ENCODE measurements around the gene STK17B. TPM values are rescaled to one million over a fixed set of nuclear protein-coding genes. Genes with fewer than 3 reads are reported as not detected.

Gene STK17B
- total RNA-seq, 1 experiment from 2014 or later, result 16.9 TPM

GRCh38 chr2:196172951-196173350, 1.6 kb upstream of the STK17B start:
- DNase-seq (ENCODE audit: low read depth, low spot score) (no peak), ATAC-seq (no peak)
- ChIA-PET CTCF (no interaction called here), RAD21 (ENCODE audit: low non-redundant PET in 1 of 2, low total read pairs in 2 of 2, uncharacterized antibody in 2 of 2, unreplicated experiment in 2 of 2) (no interaction called here), POLR2A (no interaction called here)
- Histone ChIP-seq H3K9ac (ENCODE audit: low read length) (no peak overlapping the region), H3K9me3 (ENCODE audit: control insufficient read depth in 1 of 2, insufficient read depth in 1 of 2, low read depth in 1 of 2, low read length in 2 of 2) (no peaks in the 10 kb centered on the region), H4K20me1 (ENCODE audit: insufficient read depth) (no peaks in the 10 kb centered on the region), H3K4me3 (replicated peaks in 1 of 2; ENCODE audit: low read depth in 1 of 2, low read length in 2 of 2) (no peak overlapping the region), H3K4me1 (ENCODE audit: control insufficient read depth in 1 of 2, insufficient read depth in 2 of 2, low read length in 2 of 2) (peaks cover 0 to 21% of the 10 kb centered on the region in 2 experiments; a peak in 3 of 4 replicates), H3K27ac (ENCODE audit: low read depth, low read length) (no peak overlapping the region), H3K36me3 (ENCODE audit: control insufficient read depth in 1 of 2, insufficient read depth in 2 of 2, low read length in 2 of 2) (no peaks in the 10 kb centered on the region), H3K4me2 (ENCODE audit: low read length) (no peak overlapping the region), H3K9me2 (ENCODE audit: insufficient read depth) (no peaks in the 10 kb centered on the region), H2AFZ (ENCODE audit: low read depth, low read length, poor library complexity, severe bottlenecking) (no peak overlapping the region), H3K27me3 (ENCODE audit: insufficient read depth, low read length) (0 out of 2 replicates have a peak, but pooled peaks cover 5% of the 10 kb centered on the region), H3K79me2 (ENCODE audit: insufficient read depth, low read length) (peaks cover 28% of the 10 kb centered on the region)
- BruUV-seq (replicated peaks), result no TSS peak
- intact Hi-C loops (cut with micrococcal nuclease), result no loop called here
- TF ChIP-seq CBX3 (IDR thresholded peaks at IDR 0.05; ENCODE audit: low read depth) (no peak), ELF1 (IDR thresholded peaks at IDR 0.05; ENCODE audit: borderline replicate concordance, low read depth) (no peak)

GRCh38 chr2:196171946-196172345, 568 bp upstream of the STK17B start:
- DNase-seq (ENCODE audit: low read depth, low spot score) (no peak), ATAC-seq (peak; percentile 5)
- no TSS peak for BruUV-seq (replicated peaks)
- intact Hi-C loops (cut with micrococcal nuclease), result loop anchor here (2.0 kb wide), 2 partner anchors 61 to 105 kb away; no protein-coding TSS in a partner anchor
- no peaks in the 10 kb centered on the region for H3K9me2 ChIP-seq (ENCODE audit: insufficient read depth)
- no peaks in the 10 kb centered on the region for H3K36me3 ChIP-seq (ENCODE audit: control insufficient read depth in 1 of 2, insufficient read depth in 2 of 2, low read length in 2 of 2)
- RAD21 ChIA-PET (ENCODE audit: low non-redundant PET in 1 of 2, low total read pairs in 2 of 2, uncharacterized antibody in 2 of 2, unreplicated experiment in 2 of 2), result no interaction called here
- CTCF ChIA-PET, result no interaction called here
- H3K27ac ChIP-seq (ENCODE audit: low read depth, low read length), result no peak overlapping the region
- H3K4me2 ChIP-seq (ENCODE audit: low read length), result peak overlapping the region; percentile 81
- POLR2A ChIA-PET, result interaction anchor here (0.7 to 0.9 kb wide), 2 partner anchors 9 to 26 kb away, joined by 3 read pairs; no protein-coding TSS in a partner anchor
- H2AFZ ChIP-seq (ENCODE audit: low read depth, low read length, poor library complexity, severe bottlenecking), result peak overlapping the region; percentile 97
- no peaks in the 10 kb centered on the region for H4K20me1 ChIP-seq (ENCODE audit: insufficient read depth)
- H3K4me1 ChIP-seq (ENCODE audit: control insufficient read depth in 1 of 2, insufficient read depth in 2 of 2, low read length in 2 of 2), result peaks cover 2 to 24% of the 10 kb centered on the region in 2 experiments
- H3K27me3 ChIP-seq (ENCODE audit: insufficient read depth, low read length), result 0 out of 2 replicates have a peak, but pooled peaks cover 5% of the 10 kb centered on the region
- TF ChIP-seq MAX (IDR thresholded peaks at IDR 0.05) (no peak), FOSL1 (IDR thresholded peaks at IDR 0.05; ENCODE audit: low read depth) (no peak), SRF (IDR thresholded peaks at IDR 0.05; ENCODE audit: low read depth) (no peak), YY1 (IDR thresholded peaks at IDR 0.05; ENCODE audit: extremely low read depth, insufficient replicate concordance, low read depth, low read length) (no peak), REST (IDR thresholded peaks at IDR 0.05; ENCODE audit: low read depth) (no peak), ELF1 (IDR thresholded peaks at IDR 0.05; ENCODE audit: borderline replicate concordance, low read depth) (no peak), CTCF (IDR thresholded peaks at IDR 0.05 in 2 of 3, conservative IDR thresholded peaks at IDR 0.05 in 1 of 3; ENCODE audit: borderline replicate concordance in 1 of 3, insufficient read depth in 1 of 3, low read depth in 2 of 3, low read length in 2 of 3) (no peak), CEBPB (IDR thresholded peaks at IDR 0.05; ENCODE audit: low read depth) (no peak), SP1 (IDR thresholded peaks at IDR 0.05; ENCODE audit: low read depth) (no peak), ZFX (IDR thresholded peaks at IDR 0.05) (no peak), RAD21 (IDR thresholded peaks at IDR 0.05; ENCODE audit: low read depth) (no peak)
- peak overlapping the region; percentile 21; the same call in 1 of the 2 replicates for H3K9ac ChIP-seq (ENCODE audit: low read length)
- peaks cover 38% of the 10 kb centered on the region for H3K79me2 ChIP-seq (ENCODE audit: insufficient read depth, low read length)
- H3K4me3 ChIP-seq (replicated peaks in 1 of 2; ENCODE audit: low read depth in 1 of 2, low read length in 2 of 2), result peak overlapping the region; percentile 34 to 50; a peak in 3 of 4 replicates
- no peaks in the 10 kb centered on the region for H3K9me3 ChIP-seq (ENCODE audit: control insufficient read depth in 1 of 2, insufficient read depth in 1 of 2, low read depth in 1 of 2, low read length in 2 of 2)

All from HCT116 (cell line).